HepG2 (cell line): ENCODE results near the gene AMOT. TPM values are rescaled to one million over a fixed set of nuclear protein-coding genes. Genes with fewer than 3 reads are reported as not detected.

Experiments
- ATAC-seq: fragments of 200-7000 bp; cut with Tn5 transposase; 3 replicates; pipeline ENCODE4 v1.9.1; 2020; ENCODE audit warnings: mild to moderate bottlenecking, moderate library complexity
- BruUV-seq: library from RNA; stranded (reverse); fragments of 400-500 nt; replicated peaks from 2 replicates; lab custom pipeline; 2021; lab: Mats Ljungman, UMichigan
- CTCF ChIA-PET: fragments of 300-600 bp; formaldehyde crosslinking; extraction: SDS; loops from one replicate; lab custom pipeline; 2021; ENCODE audit warnings: low total read pairs, inconsistent platforms, low intra/inter-chr PET ratio; lab: Yijun Ruan, JAX
- POLR2A ChIA-PET: fragments of 350-600 bp; sonication (Branson Sonifier 250); formaldehyde crosslinking; loops from one replicate; lab custom pipeline; 2020; ENCODE audit warnings: antibody characterized with exemption, inconsistent platforms; lab: Yijun Ruan, JAX
- DNase-seq: peaks from one replicate; pipeline ENCODE4 v3.0.0-alpha.2; 2015; ENCODE audit warnings: low spot score
- FAIRE-seq: peaks from 3 replicates; lab custom pipeline; 2011; peaks lifted over from hg19 to GRCh38; lab: Jason Lieb, UNC
- H2AFZ ChIP-seq: one replicate; pipeline ENCODE4 v1.6.1; 2011; ENCODE audit warnings: low read length, inconsistent platforms
- H3K27ac ChIP-seq: fragments of 300-600 bp; 3 replicates; pipeline ENCODE4 v1.8.0; 2011; ENCODE audit warnings: mixed run types, mild to moderate bottlenecking, mixed read lengths, low read length, inconsistent platforms; ENCODE audit not compliant: insufficient read depth; ENCODE audit errors: extremely low read length
- H3K27me3 ChIP-seq, 2 experiments: fragments of 200-600 bp in 1 of 2; 2 replicates in 1 of 2; 3 replicates in 1 of 2; pipeline versions ENCODE4 v1.6.0 to v1.8.0; 2011; ENCODE audit warnings: low read length in 2 of 2, mild to moderate bottlenecking in 2 of 2, moderate library complexity in 2 of 2, inconsistent platforms in 1 of 2; ENCODE audit not compliant: insufficient read depth in 2 of 2, control insufficient read depth in 1 of 2
- H3K36me3 ChIP-seq, 2 experiments: fragments of 200-600 bp in 1 of 2; replicated peaks in 1 of 2; 2 replicates in 1 of 2; 3 replicates in 1 of 2; pipeline versions ENCODE4 v1.5.1 to v1.8.0; 2011; ENCODE audit warnings: low read length in 2 of 2, inconsistent platforms in 1 of 2; ENCODE audit not compliant: insufficient read depth in 2 of 2, control insufficient read depth in 1 of 2
- H3K4me1 ChIP-seq: 2 replicates; pipeline ENCODE4 v1.5.1; 2012; ENCODE audit warnings: low read length, inconsistent platforms; ENCODE audit not compliant: insufficient read depth
- H3K4me2 ChIP-seq: 2 replicates; pipeline ENCODE4 v1.6.0; 2011; ENCODE audit warnings: low read depth, low read length, inconsistent platforms
- H3K4me3 ChIP-seq, 3 experiments: fragments of 200-600 bp in 1 of 3; sonication (generic), shearing (Covaris generic) in 1 of 3; replicated peaks in 1 of 3; 2 replicates each; pipeline ENCODE4 v1.5.1; 2011 to 2016; ENCODE audit warnings: low read length in 3 of 3, inconsistent platforms in 2 of 3, low read depth in 2 of 3, mild to moderate bottlenecking in 2 of 3, control low read depth in 1 of 3, mixed read lengths in 1 of 3; ENCODE audit not compliant: insufficient read depth in 1 of 3
- H3K79me2 ChIP-seq: one replicate; pipeline ENCODE4 v1.6.1; 2011; ENCODE audit warnings: low read length, inconsistent platforms; ENCODE audit not compliant: insufficient read depth
- H3K9ac ChIP-seq: 2 replicates; pipeline ENCODE4 v1.6.0; 2011; ENCODE audit warnings: mild to moderate bottlenecking, low read depth, low read length, inconsistent platforms; ENCODE audit not compliant: insufficient read depth
- H3K9me3 ChIP-seq: 2 replicates; pipeline ENCODE4 v1.5.1; 2012; ENCODE audit warnings: mild to moderate bottlenecking, low read length
- H4K20me1 ChIP-seq: 2 replicates; pipeline ENCODE4 v1.6.0; 2011; ENCODE audit warnings: inconsistent platforms, mild to moderate bottlenecking, low read length, moderate library complexity; ENCODE audit not compliant: insufficient read depth
- HDAC1 ChIP-seq: sonication (generic); formaldehyde crosslinking; IDR thresholded peaks from 2 replicates; pipeline ENCODE4 v1.5.1; 2020; ENCODE audit warnings: mild to moderate bottlenecking, missing genetic modification reagents
- HOXA9 ChIP-seq: sonication (generic); formaldehyde crosslinking; IDR thresholded peaks from 2 replicates; pipeline ENCODE4 v1.8.1; 2022; ENCODE audit warnings: missing genetic modification reagents, mild to moderate bottlenecking, moderate library complexity, borderline replicate concordance
- NFIB ChIP-seq: sonication (generic); formaldehyde crosslinking; IDR thresholded peaks from 2 replicates; pipeline ENCODE4 v1.9.0; 2021; ENCODE audit warnings: missing genetic modification reagents, mild to moderate bottlenecking, borderline replicate concordance
- POLR2G ChIP-seq: fragments of 200-400 bp; formaldehyde crosslinking; IDR thresholded peaks from 2 replicates; pipeline ENCODE4 v1.6.1; 2018; ENCODE audit warnings: mild to moderate bottlenecking, low read depth, low read length, moderate library complexity
- RXRA ChIP-seq: sonication (generic); formaldehyde crosslinking; IDR thresholded peaks from 2 replicates; pipeline ENCODE4 v1.5.1; 2020; ENCODE audit warnings: missing genetic modification reagents
- ZNF136 ChIP-seq: sonication (generic); formaldehyde crosslinking; IDR thresholded peaks from 2 replicates; pipeline ENCODE4 v1.8.1; 2022; ENCODE audit warnings: low read depth, mild to moderate bottlenecking, moderate library complexity, missing genetic modification reagents
- ZNF282 ChIP-seq: fragments of 450-650 bp; IDR thresholded peaks from 2 replicates; pipeline ENCODE4 v1.6.1; 2018; ENCODE audit not compliant: partially characterized antibody
- ZNF460 ChIP-seq: sonication (generic); formaldehyde crosslinking; IDR thresholded peaks from 2 replicates; pipeline ENCODE4 v1.5.1; 2020; ENCODE audit warnings: missing genetic modification reagents, mild to moderate bottlenecking, borderline replicate concordance
- ZNF567 ChIP-seq: sonication (generic); formaldehyde crosslinking; IDR thresholded peaks from 2 replicates; pipeline ENCODE4 v1.8.1; 2023; ENCODE audit warnings: mild to moderate bottlenecking, missing genetic modification reagents, borderline replicate concordance
- ZNF574 ChIP-seq: sonication (generic); formaldehyde crosslinking; IDR thresholded peaks from 2 replicates; pipeline ENCODE4 v1.4.0; 2020; ENCODE audit warnings: missing genetic modification reagents
- ZNF607 ChIP-seq: sonication (generic); formaldehyde crosslinking; IDR thresholded peaks from 2 replicates; pipeline ENCODE4 v1.5.1; 2020; ENCODE audit warnings: missing genetic modification reagents, mild to moderate bottlenecking, borderline replicate concordance
- ZNF746 ChIP-seq: sonication (generic); formaldehyde crosslinking; IDR thresholded peaks from 2 replicates; pipeline ENCODE4 v1.8.0; 2022; ENCODE audit warnings: mild to moderate bottlenecking, missing genetic modification reagents
- WGBS: methylation state at CpG from one replicate; pipeline ENCODE4 v1.1.6; 2017; ENCODE audit warnings: low lambda C conversion rate; 5-methylcytosine and 5-hydroxymethylcytosine counted together
- in situ Hi-C: cut with HindIII; loops from 2 replicates; pipeline ENCODE4 v1.10.0; 2017; ENCODE audit warnings: low pct_unique_long_range_greater_than_20kb; ENCODE audit not compliant: extremely low pct_ligation_motif_present
- intact Hi-C: fragments of 100-400 bp; cut with micrococcal nuclease; formaldehyde crosslinking; loops from one replicate; pipeline ENCODE4 v1.10.0; 2022; ENCODE audit not compliant: unreplicated experiment
- polyA plus RNA-seq, 8 experiments: library from polyadenylated mRNA; depleted of rRNA in 3 of 8; stranded (reverse) in 7 of 8; unstranded in 1 of 8; fragments of >200 nt; fragmentation: Illumina TruSeq in 4 of 8; extraction: Trizol in 4 of 8; gene quantifications; 2 replicates each; pipeline versions ENCODE4 v1.2.1 to v1.2.3, GENCODE V29; 2011 to 2016; ENCODE audit warnings: low read depth in 4 of 8, missing spikeins in 1 of 8, mixed read lengths in 1 of 8; ENCODE audit not compliant: insufficient read depth in 1 of 8
- total RNA-seq, 5 experiments: library from RNA; depleted of rRNA; stranded (reverse); fragments of >200 nt; fragmentation: Illumina TruSeq; extraction: Trizol; gene quantifications; 2 replicates each; pipeline ENCODE4 v1.2.3, GENCODE V29; 2016; ENCODE audit warnings: low read depth in 1 of 5
- TF ChIP-seq, protein P1 (sequence below): sonication (generic); formaldehyde crosslinking; IDR thresholded peaks from 2 replicates; pipeline ENCODE4 v1.8.0; 2022; ENCODE audit warnings: missing genetic modification reagents, low read depth, mild to moderate bottlenecking, borderline replicate concordance

The AMOT gene
- total and polyA plus RNA-seq, 2 of the 13 experiments (the other 11 are each of a cell fraction or from before 2014, with no cell fraction given), result 0.13 to 0.91 TPM

GRCh38 chrX:112835019-112835418 lies 5.6 kb downstream of the AMOT start:
- ChIA-PET CTCF (no interaction called here), POLR2A (no interaction called here)
- ATAC-seq (no peak), DNase-seq (no peak), FAIRE-seq (no peak)
- Histone ChIP-seq H4K20me1 (no peaks in the 10 kb centered on the region), H3K4me2 (no peak overlapping the region), H3K27me3 (no peaks in the 10 kb centered on the region), H3K36me3 (no peaks in the 10 kb centered on the region), H3K79me2 (no peaks in the 10 kb centered on the region), H3K9ac (no peak overlapping the region), H3K9me3 (no peaks in the 10 kb centered on the region), H3K4me3 (no peak overlapping the region), H2AFZ (no peak overlapping the region), H3K4me1 (no peaks in the 10 kb centered on the region), H3K27ac (no peak overlapping the region)
- no TSS peak for BruUV-seq
- WGBS, result no CpG with 5 or more reads among the region's 1 CpG
- in situ Hi-C loops (no loop called here), intact Hi-C loops (no loop called here)
- TF ChIP-seq ZNF460 (CRISPR knock-in tag) (no peak), RXRA (CRISPR knock-in tag) (no peak), ZNF607 (CRISPR knock-in tag) (no peak), POLR2G (no peak), ZNF574 (CRISPR knock-in tag) (no peak), ZNF567 (CRISPR knock-in tag) (no peak), HDAC1 (CRISPR knock-in tag) (no peak), HOXA9 (CRISPR knock-in tag) (no peak), ZNF746 (CRISPR knock-in tag) (no peak), ZNF282 (no peak), NFIB (CRISPR knock-in tag) (no peak), ZNF136 (CRISPR knock-in tag) (no peak)
- TF ChIP-seq, protein P1, sequence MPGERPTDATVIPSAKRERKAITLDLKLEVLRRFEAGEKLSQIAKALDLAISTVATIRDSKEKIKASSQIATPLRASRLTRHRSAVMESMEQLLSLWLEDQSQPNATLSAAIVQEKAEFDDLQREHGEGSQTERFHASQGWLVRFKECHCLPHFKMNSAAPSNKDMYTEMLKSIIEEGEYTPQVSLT, result no peak
